T-cell (primary cell): Measurements from ENCODE around the gene KLF15. TPM values are rescaled to one million over a fixed set of nuclear protein-coding genes. Genes with fewer than 3 reads are reported as not detected.

Source experiments
- ATAC-seq, 4 experiments: fragments of 200-7000 bp in 3 of 4; fragments of 150-1000 bp in 1 of 4; cut with Tn5 transposase; replicated peaks in 1 of 4; 1 replicate in 3 of 4; 2 replicates in 1 of 4; pipeline ENCODE4 v1.10.0; 2021; ENCODE audit warnings: moderate library complexity in 3 of 4, mild to moderate bottlenecking in 2 of 4, moderate number of reproducible peaks in 1 of 4
- CTCF ChIA-PET, 2 donors: fragments of 300-600 bp; sonication (Branson Sonifier 250); formaldehyde crosslinking; loops; one replicate each; lab custom pipeline; 2022; ENCODE audit warnings: antibody characterized with exemption in 2 of 2; lab: Charles Lee
- POLR2A ChIA-PET, 2 donors: fragments of 300-600 bp; sonication (Branson Sonifier 250); formaldehyde crosslinking; loops; one replicate each; lab custom pipeline; 2022; ENCODE audit warnings: antibody characterized with exemption in 2 of 2; lab: Charles Lee
- DNase-seq, 35 experiments: peaks; one replicate each; pipeline versions ENCODE4 v3.0.0 to v3.0.0-alpha.2; 2013 to 2023
- H3K27ac ChIP-seq: one replicate; pipeline ENCODE4 v1.5.1; 2013; ENCODE audit warnings: low read length
- H3K27me3 ChIP-seq, 2 experiments: replicated peaks in 1 of 2; 1 replicate in 1 of 2; 2 replicates in 1 of 2; pipeline versions ENCODE4 v1.6.1 to v1.7.0; 2013; ENCODE audit warnings: low read length in 1 of 2, mixed read lengths in 1 of 2; ENCODE audit not compliant: control insufficient read depth in 2 of 2, insufficient read depth in 2 of 2; ENCODE audit errors: extremely low read depth in 1 of 2
- H3K36me3 ChIP-seq, 2 donors: 1 replicate in 1 of 2; 2 replicates in 1 of 2; pipeline versions ENCODE4 v1.6.1 to v1.7.0; 2013; ENCODE audit warnings: low read length in 1 of 2; ENCODE audit not compliant: control insufficient read depth in 2 of 2, insufficient read depth in 1 of 2; ENCODE audit errors: extremely low read depth in 1 of 2
- H3K4me1 ChIP-seq, 2 experiments: 1 replicate in 1 of 2; 2 replicates in 1 of 2; pipeline versions ENCODE4 v1.6.1 to v1.7.0; 2013; ENCODE audit warnings: low read length in 2 of 2, mixed read lengths in 1 of 2; ENCODE audit not compliant: insufficient read depth in 2 of 2, control insufficient read depth in 1 of 2; ENCODE audit errors: extremely low read depth in 1 of 2
- H3K4me3 ChIP-seq, 2 donors: 1 replicate in 1 of 2; 2 replicates in 1 of 2; pipeline versions ENCODE4 v1.5.1 to v1.7.0; 2013; ENCODE audit warnings: mild to moderate bottlenecking in 2 of 2, low read length in 1 of 2, moderate library complexity in 1 of 2; ENCODE audit not compliant: control insufficient read depth in 1 of 2; ENCODE audit errors: extremely low read depth in 1 of 2
- H3K9me3 ChIP-seq: 2 replicates; pipeline ENCODE4 v1.7.0; 2013
- H3K27ac Mint-ChIP-seq, 2 donors: one replicate each; pipeline ENCODE4 v1.8.0; 2020 to 2021; ENCODE audit warnings: mild to moderate bottlenecking in 2 of 2, mixed read lengths in 2 of 2
- H3K27me3 Mint-ChIP-seq, 2 donors: one replicate each; pipeline ENCODE4 v1.8.0; 2021 to 2022; ENCODE audit warnings: mixed read lengths in 2 of 2
- H3K36me3 Mint-ChIP-seq: one replicate; pipeline ENCODE4 v1.8.0; 2021; ENCODE audit warnings: mixed read lengths
- H3K4me1 Mint-ChIP-seq, 3 donors: one replicate each; pipeline ENCODE4 v1.8.0; 2020 to 2022; ENCODE audit warnings: mixed read lengths in 3 of 3, mild to moderate bottlenecking in 1 of 3
- H3K4me3 Mint-ChIP-seq, 3 donors: one replicate each; pipeline ENCODE4 v1.8.0; 2020 to 2022; ENCODE audit warnings: mild to moderate bottlenecking in 3 of 3, mixed read lengths in 3 of 3, moderate library complexity in 3 of 3
- H3K9me3 Mint-ChIP-seq, 3 donors: one replicate each; pipeline ENCODE4 v1.8.0; 2020 to 2022; ENCODE audit warnings: mixed read lengths in 3 of 3
- WGBS: methylation state at CpG from one replicate; pipeline ENCODE4 v1.1.5; 2013; ENCODE audit warnings: missing lambda C conversion rate; ENCODE audit not compliant: insufficient coverage; 5-methylcytosine and 5-hydroxymethylcytosine counted together
- total RNA-seq, 35 experiments: library from RNA in 6 of 35; stranded (reverse) in 6 of 35; fragments of 120-200 nt in 1 of 35; gene quantifications; one replicate each; pipeline versions ENCODE4 v1.2.1 to v1.2.4 and lab custom pipeline; 2013 to 2026

Gene KLF15
- total RNA-seq, 5 donors from 2014 or later (not counting 1 experiment from before 2014, with no cell fraction given), result 0.26 to 0.75 (median 0.35) TPM

- 71% methylated on average over 4 of the region's 5 CpGs for WGBS
- no peak overlapping the region for H3K27ac Mint-ChIP-seq
- ATAC-seq, result no peak
- no peaks in the 10 kb centered on the region for H3K36me3 Mint-ChIP-seq
- no peak overlapping the region for H3K4me3 Mint-ChIP-seq
- no peaks in the 10 kb centered on the region for H3K4me1 Mint-ChIP-seq
- Histone ChIP-seq H3K4me1 (no peaks in the 10 kb centered on the region), H3K27ac (no peak overlapping the region), H3K36me3 (no peaks in the 10 kb centered on the region), H3K27me3 (peaks cover 0 to 38% of the 10 kb centered on the region in 2 experiments), H3K4me3 (no peak overlapping the region), H3K9me3 (no peaks in the 10 kb centered on the region)
- no peak for DNase-seq
- no peaks in the 10 kb centered on the region for H3K9me3 Mint-ChIP-seq
- ChIA-PET POLR2A (no interaction called here), CTCF (no interaction called here)
- peaks cover 18 to 30% of the 10 kb centered on the region in 2 donors for H3K27me3 Mint-ChIP-seq
Measured at GRCh38 chr3:126364731-126365301, 7.6 kb upstream of the KLF15 start.

GRCh38 chr3:126364130-126364695 lies 7.0 kb upstream of the KLF15 start:
- DNase-seq (no peak), ATAC-seq (no peak)
- 82% methylated on average over 5 of the region's 9 CpGs for WGBS
- no peaks in the 10 kb centered on the region for H3K36me3 ChIP-seq
- no peaks in the 10 kb centered on the region for H3K9me3 ChIP-seq
- peaks cover under 1 to 38% of the 10 kb centered on the region in 2 experiments for H3K27me3 ChIP-seq
- CTCF ChIA-PET, result no interaction called here
- no peaks in the 10 kb centered on the region for H3K4me1 ChIP-seq
- no peaks in the 10 kb centered on the region for H3K9me3 Mint-ChIP-seq
- H3K4me3 Mint-ChIP-seq, result no peak overlapping the region
- POLR2A ChIA-PET, result no interaction called here
- no peaks in the 10 kb centered on the region for H3K36me3 Mint-ChIP-seq
- peaks cover 23 to 36% of the 10 kb centered on the region in 2 donors for H3K27me3 Mint-ChIP-seq
- no peak overlapping the region for H3K4me3 ChIP-seq
- H3K27ac ChIP-seq, result no peak overlapping the region
- no peaks in the 10 kb centered on the region for H3K4me1 Mint-ChIP-seq
- no peak overlapping the region for H3K27ac Mint-ChIP-seq

- Mint-ChIP-seq H3K9me3 (no peaks in the 10 kb centered on the region), H3K27me3 (peaks cover 34 to 55% of the 10 kb centered on the region in 2 donors), H3K4me3 (no peak overlapping the region), H3K36me3 (no peaks in the 10 kb centered on the region), H3K27ac (no peak overlapping the region), H3K4me1 (peaks cover 11 to 13% (median 12%) of the 10 kb centered on the region in 3 donors)
- Histone ChIP-seq H3K4me3 (no peak overlapping the region), H3K4me1 (peaks cover 5 to 15% of the 10 kb centered on the region in 2 experiments), H3K36me3 (no peaks in the 10 kb centered on the region), H3K9me3 (no peaks in the 10 kb centered on the region), H3K27me3 (peaks cover 12 to 53% of the 10 kb centered on the region in 2 experiments), H3K27ac (no peak overlapping the region)
- ChIA-PET POLR2A (no interaction called here), CTCF (no interaction called here)
- no peak for ATAC-seq
- DNase-seq, result no peak
- 85% methylated on average over 7 of the region's 9 CpGs for WGBS
Measured at GRCh38 chr3:126361211-126361610, 4.0 kb upstream of the KLF15 start.

GRCh38 chr3:126360714-126361060 lies 3.5 kb upstream of the KLF15 start:
- ATAC-seq (no peak), DNase-seq (no peak)
- peaks cover 12 to 55% of the 10 kb centered on the region in 2 experiments for H3K27me3 ChIP-seq
- ChIA-PET POLR2A (interaction anchor here in 1 of 2 donors (0.6 kb wide), 1 partner anchor 291 kb away, joined by 6 read pairs; no protein-coding TSS in a partner anchor), CTCF (no interaction called here)
- no peaks in the 10 kb centered on the region for H3K36me3 ChIP-seq
- H3K36me3 Mint-ChIP-seq, result no peaks in the 10 kb centered on the region
- no peak overlapping the region for H3K4me3 ChIP-seq
- no peaks in the 10 kb centered on the region for H3K9me3 ChIP-seq
- 50% methylated on average over 2 of the region's 3 CpGs for WGBS
- peaks cover 6 to 20% of the 10 kb centered on the region in 2 experiments for H3K4me1 ChIP-seq
- no peak overlapping the region for H3K27ac ChIP-seq
- H3K27me3 Mint-ChIP-seq, result peaks cover 35 to 57% of the 10 kb centered on the region in 2 donors
- no peaks in the 10 kb centered on the region for H3K9me3 Mint-ChIP-seq
- no peak overlapping the region for H3K4me3 Mint-ChIP-seq
- H3K27ac Mint-ChIP-seq, result no peak overlapping the region
- H3K4me1 Mint-ChIP-seq, result peaks cover 12 to 16% (median 15%) of the 10 kb centered on the region in 3 donors

GRCh38 chr3:126360046-126360713 lies 3.0 kb upstream of the KLF15 start:
- peaks cover 14 to 55% of the 10 kb centered on the region in 2 experiments for H3K27me3 ChIP-seq
- Mint-ChIP-seq H3K36me3 (no peaks in the 10 kb centered on the region), H3K27ac (no peak overlapping the region), H3K4me1 (peaks cover 15 to 21% (median 18%) of the 10 kb centered on the region in 3 donors), H3K4me3 (no peak overlapping the region), H3K27me3 (peaks cover 38 to 62% of the 10 kb centered on the region in 2 donors), H3K9me3 (no peaks in the 10 kb centered on the region)
- no peak overlapping the region for H3K27ac ChIP-seq
- ATAC-seq (no peak), DNase-seq (no peak)
- 59% methylated on average over 2 of the region's 3 CpGs for WGBS
- H3K9me3 ChIP-seq, result no peaks in the 10 kb centered on the region
- CTCF ChIA-PET, result no interaction called here
- H3K4me3 ChIP-seq, result no peak overlapping the region
- no peaks in the 10 kb centered on the region for H3K36me3 ChIP-seq
- H3K4me1 ChIP-seq, result peaks cover 6 to 22% of the 10 kb centered on the region in 2 experiments
- POLR2A ChIA-PET, result interaction anchor here in 1 of 2 donors (0.6 kb wide), 1 partner anchor 290 kb away, joined by 6 read pairs; no protein-coding TSS in a partner anchor

GRCh38 chr3:126358816-126359181 lies 1.6 kb upstream of the KLF15 start:
- Histone ChIP-seq H3K9me3 (no peaks in the 10 kb centered on the region), H3K4me1 (peaks cover 6 to 22% of the 10 kb centered on the region in 2 experiments), H3K4me3 (no peak overlapping the region), H3K27ac (no peak overlapping the region), H3K27me3 (peaks cover 14 to 65% of the 10 kb centered on the region in 2 experiments), H3K36me3 (no peaks in the 10 kb centered on the region)
- Mint-ChIP-seq H3K36me3 (no peaks in the 10 kb centered on the region), H3K4me1 (peaks cover 15 to 21% (median 18%) of the 10 kb centered on the region in 3 donors), H3K9me3 (no peaks in the 10 kb centered on the region), H3K27ac (no peak overlapping the region), H3K4me3 (peak overlapping the region in 2 of 3 donors; percentile 7 to 85), H3K27me3 (peaks cover 38 to 56% of the 10 kb centered on the region in 2 donors)
- ChIA-PET POLR2A (no interaction called here), CTCF (no interaction called here)
- WGBS, result 58% methylated on average over 1 of the region's 3 CpGs
- DNase-seq, result no peak
- ATAC-seq, result no peak
